Fibroblast of lung (primary cell): ENCODE data around the gene RNF223. TPM values are rescaled to one million over a fixed set of nuclear protein-coding genes. Genes with fewer than 3 reads are reported as not detected.

Experiments used
- DNase-seq, 2 donors: peaks; one replicate each; pipeline versions ENCODE4 v3.0.0 to v3.0.0-alpha.2; 2010; ENCODE audit warnings: low read depth in 2 of 2
- H2AFZ ChIP-seq: 2 replicates; pipeline ENCODE4 v1.5.1; 2012; ENCODE audit warnings: low read length, control low read depth, inconsistent platforms
- H3K27ac ChIP-seq: 2 replicates; pipeline ENCODE4 v1.5.1; 2011; ENCODE audit warnings: low read length, control low read depth; ENCODE audit not compliant: insufficient read depth
- H3K27me3 ChIP-seq: 2 replicates; pipeline ENCODE4 v1.5.1; 2011; ENCODE audit warnings: mild to moderate bottlenecking, low read length; ENCODE audit not compliant: control insufficient read depth, insufficient read depth
- H3K36me3 ChIP-seq: 2 replicates; pipeline ENCODE4 v1.5.1; 2011; ENCODE audit warnings: low read length; ENCODE audit not compliant: control insufficient read depth, insufficient read depth
- H3K4me1 ChIP-seq: 2 replicates; pipeline ENCODE4 v1.5.1; 2011; ENCODE audit warnings: low read length; ENCODE audit not compliant: control insufficient read depth, insufficient read depth; ENCODE audit errors: extremely low read depth
- H3K4me2 ChIP-seq: 2 replicates; pipeline ENCODE4 v1.5.1; 2011; ENCODE audit warnings: low read length, control low read depth; ENCODE audit not compliant: insufficient read depth; ENCODE audit errors: extremely low read depth
- H3K4me3 ChIP-seq, 4 experiments: fragments of 200-600 bp in 1 of 4; sonication (generic) in 1 of 4; replicated peaks in 1 of 4; 2 replicates each; pipeline ENCODE4 v1.5.1; 2011 to 2016; ENCODE audit warnings: low read length in 4 of 4, low read depth in 3 of 4, mild to moderate bottlenecking in 3 of 4, control low read depth in 2 of 4, inconsistent platforms in 1 of 4, mixed read lengths in 1 of 4; ENCODE audit not compliant: insufficient read depth in 1 of 4; ENCODE audit errors: control extremely low read depth in 1 of 4
- H3K79me2 ChIP-seq: 2 replicates; pipeline ENCODE4 v1.5.1; 2012; ENCODE audit warnings: mild to moderate bottlenecking, low read length, inconsistent platforms; ENCODE audit not compliant: control insufficient read depth, insufficient read depth
- H3K9ac ChIP-seq: 2 replicates; pipeline ENCODE4 v1.5.1; 2011; ENCODE audit warnings: mild to moderate bottlenecking, low read length, control low read depth; ENCODE audit not compliant: insufficient read depth
- H3K9me3 ChIP-seq: 2 replicates; pipeline ENCODE4 v1.5.1; 2012; ENCODE audit warnings: low read depth, low read length; ENCODE audit not compliant: control insufficient read depth, insufficient read depth
- H4K20me1 ChIP-seq: 2 replicates; pipeline ENCODE4 v1.5.1; 2011; ENCODE audit warnings: low read length; ENCODE audit not compliant: control insufficient read depth, insufficient read depth; ENCODE audit errors: extremely low read depth
- EZH2 ChIP-seq: IDR thresholded peaks from 2 replicates; pipeline ENCODE4 v1.5.1; 2012; ENCODE audit warnings: low read length, control low read depth, mild to moderate bottlenecking; ENCODE audit errors: missing control alignments
- polyA plus RNA-seq, 2 donors: library from polyadenylated mRNA; depleted of rRNA in 1 of 2; stranded (reverse) in 1 of 2; unstranded in 1 of 2; fragments of >200 nt; gene quantifications; 2 replicates each; pipeline ENCODE4 v1.2.1, GENCODE V29; 2011 to 2012; ENCODE audit warnings: missing spikeins in 1 of 2
- total RNA-seq: library from RNA; depleted of rRNA; stranded (reverse); fragments of >200 nt; gene quantifications from 2 replicates; pipeline ENCODE4 v1.2.1, GENCODE V29; 2014
- TF ChIP-seq, protein P1 (sequence below), 2 donors: IDR thresholded peaks in 1 of 2; conservative IDR thresholded peaks in 1 of 2; 1 replicate in 1 of 2; 2 replicates in 1 of 2; pipeline ENCODE4 v1.5.1; 2011 to 2012; ENCODE audit warnings: low read length in 2 of 2, control low read depth in 1 of 2, inconsistent platforms in 1 of 2, low read depth in 1 of 2, mild to moderate bottlenecking in 1 of 2

Gene RNF223
- total and polyA plus RNA-seq, 2 donors (not counting 1 experiment from before 2014, with no cell fraction given): not detected

GRCh38 chr1:1055841-1056736 lies 18.0 kb downstream of the RNF223 start:
- Histone ChIP-seq H3K4me1 (peaks cover 8% of the 10 kb centered on the region), H3K27me3 (peaks cover 2% of the 10 kb centered on the region), H3K4me3 (no peak overlapping the region), H4K20me1 (no peaks in the 10 kb centered on the region), H3K27ac (no peak overlapping the region), H3K36me3 (peaks cover 3% of the 10 kb centered on the region), H3K9me3 (no peaks in the 10 kb centered on the region), H3K9ac (no peak overlapping the region), H3K79me2 (no peaks in the 10 kb centered on the region), H2AFZ (no peak overlapping the region), H3K4me2 (no peak overlapping the region)
- TF ChIP-seq, protein P1, sequence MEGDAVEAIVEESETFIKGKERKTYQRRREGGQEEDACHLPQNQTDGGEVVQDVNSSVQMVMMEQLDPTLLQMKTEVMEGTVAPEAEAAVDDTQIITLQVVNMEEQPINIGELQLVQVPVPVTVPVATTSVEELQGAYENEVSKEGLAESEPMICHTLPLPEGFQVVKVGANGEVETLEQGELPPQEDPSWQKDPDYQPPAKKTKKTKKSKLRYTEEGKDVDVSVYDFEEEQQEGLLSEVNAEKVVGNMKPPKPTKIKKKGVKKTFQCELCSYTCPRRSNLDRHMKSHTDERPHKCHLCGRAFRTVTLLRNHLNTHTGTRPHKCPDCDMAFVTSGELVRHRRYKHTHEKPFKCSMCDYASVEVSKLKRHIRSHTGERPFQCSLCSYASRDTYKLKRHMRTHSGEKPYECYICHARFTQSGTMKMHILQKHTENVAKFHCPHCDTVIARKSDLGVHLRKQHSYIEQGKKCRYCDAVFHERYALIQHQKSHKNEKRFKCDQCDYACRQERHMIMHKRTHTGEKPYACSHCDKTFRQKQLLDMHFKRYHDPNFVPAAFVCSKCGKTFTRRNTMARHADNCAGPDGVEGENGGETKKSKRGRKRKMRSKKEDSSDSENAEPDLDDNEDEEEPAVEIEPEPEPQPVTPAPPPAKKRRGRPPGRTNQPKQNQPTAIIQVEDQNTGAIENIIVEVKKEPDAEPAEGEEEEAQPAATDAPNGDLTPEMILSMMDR (conservative IDR thresholded peaks at IDR 0.05 in 1 of 2, IDR thresholded peaks at IDR 0.05 in 1 of 2; ENCODE audit: low read depth in 1 of 2, low read length in 2 of 2): no peak
- no peak for TF ChIP-seq EZH2
- DNase-seq: no peak

- no peak overlapping the region for H3K4me3 ChIP-seq
- no peaks in the 10 kb centered on the region for H3K9me3 ChIP-seq
- H4K20me1 ChIP-seq: no peaks in the 10 kb centered on the region
- no peak for DNase-seq
- H3K4me1 ChIP-seq: peaks cover 8% of the 10 kb centered on the region
- peaks cover 2% of the 10 kb centered on the region for H3K27me3 ChIP-seq
- H3K36me3 ChIP-seq: peaks cover 4% of the 10 kb centered on the region
- TF ChIP-seq, protein P1 (conservative IDR thresholded peaks at IDR 0.05 in 1 of 2, IDR thresholded peaks at IDR 0.05 in 1 of 2; ENCODE audit: low read depth in 1 of 2, low read length in 2 of 2): no peak
- TF ChIP-seq EZH2: no peak
- H3K79me2 ChIP-seq: no peaks in the 10 kb centered on the region
- no peak overlapping the region for H3K9ac ChIP-seq
- H3K27ac ChIP-seq: no peak overlapping the region
- H2AFZ ChIP-seq: no peak overlapping the region
- no peak overlapping the region for H3K4me2 ChIP-seq
Observed at GRCh38 chr1:1054971-1055370, 19.1 kb downstream of the RNF223 start.

GRCh38 chr1:1054099-1054700 lies 19.9 kb downstream of the RNF223 start:
- peaks cover 6% of the 10 kb centered on the region for H3K4me1 ChIP-seq
- no peaks in the 10 kb centered on the region for H3K9me3 ChIP-seq
- H3K4me3 ChIP-seq: no peak overlapping the region
- no peaks in the 10 kb centered on the region for H3K79me2 ChIP-seq
- DNase-seq: no peak
- no peaks in the 10 kb centered on the region for H4K20me1 ChIP-seq
- no peak overlapping the region for H3K9ac ChIP-seq
- TF ChIP-seq, protein P1 (conservative IDR thresholded peaks at IDR 0.05 in 1 of 2, IDR thresholded peaks at IDR 0.05 in 1 of 2; ENCODE audit: low read depth in 1 of 2, low read length in 2 of 2): no peak
- TF ChIP-seq EZH2: no peak
- peaks cover 2% of the 10 kb centered on the region for H3K27me3 ChIP-seq
- no peak overlapping the region for H3K27ac ChIP-seq
- peaks cover 4% of the 10 kb centered on the region for H3K36me3 ChIP-seq
- no peak overlapping the region for H3K4me2 ChIP-seq
- H2AFZ ChIP-seq: no peak overlapping the region
